SU-DHL-6 (cell line): ENCODE results near the gene CARD11.

Experiments used
- CTCF ChIP-seq: fragments of 200-600 bp; sonication (generic); IDR thresholded peaks from one replicate; pipeline ENCODE4 v1.5.1; 2017; ENCODE audit warnings: antibody characterized with exemption, mild to moderate bottlenecking, low read length, moderate library complexity; ENCODE audit not compliant: insufficient read depth, poor library complexity, severe bottlenecking
- EZH2phosphoT487 ChIP-seq: fragments of 200-600 bp; sonication (generic), shearing (Covaris generic); conservative IDR thresholded peaks from 2 replicates; pipeline ENCODE4 v1.6.1; 2018; ENCODE audit warnings: mild to moderate bottlenecking, antibody characterized with exemption, low read length, moderate library complexity, mixed read lengths

- no peak for TF ChIP-seq CTCF
- TF ChIP-seq EZH2phosphoT487, result no peak
Measured at GRCh38 chr7:2905027-2905426, 138.6 kb downstream of the CARD11 start.
